Fibroblast of mammary gland (primary cell): ENCODE data around the gene EME2.
"Not testable (repeated sequence)": the region's sequence is repeated elsewhere in the genome, so short reads cannot be mapped to it uniquely, and the experiment has no call there.

Experiments
- DNase-seq: peaks from one replicate; pipeline ENCODE4 v3.0.0-alpha.2; 2010; ENCODE audit warnings: low read depth
- H3K4me3 ChIP-seq: 2 replicates; pipeline ENCODE4 v1.5.1; 2011; ENCODE audit warnings: low read depth, mild to moderate bottlenecking, low read length, moderate library complexity; ENCODE audit not compliant: control insufficient read depth
- TF ChIP-seq, protein P1 (sequence below): conservative IDR thresholded peaks from 2 replicates; pipeline ENCODE4 v1.5.1; 2011; ENCODE audit warnings: low read depth, low read length, inconsistent platforms; ENCODE audit not compliant: control insufficient read depth, insufficient read depth

The EME2 gene

DNA sequence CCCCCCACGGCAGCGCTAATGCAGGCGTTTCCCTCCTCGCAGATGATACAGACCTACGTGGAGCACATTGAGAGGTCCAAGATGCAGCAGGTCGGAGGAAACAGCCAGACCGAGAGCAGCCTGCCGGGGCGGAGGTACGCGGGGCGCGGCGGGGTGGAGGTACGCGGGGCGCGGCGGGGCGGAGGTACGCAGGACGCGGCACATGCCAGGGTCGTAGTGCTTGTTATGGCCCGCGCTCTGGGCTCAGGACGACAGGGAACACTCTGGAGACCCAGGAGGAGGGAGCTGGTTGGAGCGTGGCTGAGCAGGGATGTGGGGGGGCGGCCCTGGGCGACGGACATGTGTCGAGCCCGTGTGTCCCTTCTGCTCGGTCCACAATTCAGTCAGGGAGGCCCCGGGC is 43.2 kb upstream of the EME2 start:
- H3K4me3 ChIP-seq = no peak overlapping the region
- TF ChIP-seq, protein P1, sequence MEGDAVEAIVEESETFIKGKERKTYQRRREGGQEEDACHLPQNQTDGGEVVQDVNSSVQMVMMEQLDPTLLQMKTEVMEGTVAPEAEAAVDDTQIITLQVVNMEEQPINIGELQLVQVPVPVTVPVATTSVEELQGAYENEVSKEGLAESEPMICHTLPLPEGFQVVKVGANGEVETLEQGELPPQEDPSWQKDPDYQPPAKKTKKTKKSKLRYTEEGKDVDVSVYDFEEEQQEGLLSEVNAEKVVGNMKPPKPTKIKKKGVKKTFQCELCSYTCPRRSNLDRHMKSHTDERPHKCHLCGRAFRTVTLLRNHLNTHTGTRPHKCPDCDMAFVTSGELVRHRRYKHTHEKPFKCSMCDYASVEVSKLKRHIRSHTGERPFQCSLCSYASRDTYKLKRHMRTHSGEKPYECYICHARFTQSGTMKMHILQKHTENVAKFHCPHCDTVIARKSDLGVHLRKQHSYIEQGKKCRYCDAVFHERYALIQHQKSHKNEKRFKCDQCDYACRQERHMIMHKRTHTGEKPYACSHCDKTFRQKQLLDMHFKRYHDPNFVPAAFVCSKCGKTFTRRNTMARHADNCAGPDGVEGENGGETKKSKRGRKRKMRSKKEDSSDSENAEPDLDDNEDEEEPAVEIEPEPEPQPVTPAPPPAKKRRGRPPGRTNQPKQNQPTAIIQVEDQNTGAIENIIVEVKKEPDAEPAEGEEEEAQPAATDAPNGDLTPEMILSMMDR = no peak
- no peak for DNase-seq

DNA sequence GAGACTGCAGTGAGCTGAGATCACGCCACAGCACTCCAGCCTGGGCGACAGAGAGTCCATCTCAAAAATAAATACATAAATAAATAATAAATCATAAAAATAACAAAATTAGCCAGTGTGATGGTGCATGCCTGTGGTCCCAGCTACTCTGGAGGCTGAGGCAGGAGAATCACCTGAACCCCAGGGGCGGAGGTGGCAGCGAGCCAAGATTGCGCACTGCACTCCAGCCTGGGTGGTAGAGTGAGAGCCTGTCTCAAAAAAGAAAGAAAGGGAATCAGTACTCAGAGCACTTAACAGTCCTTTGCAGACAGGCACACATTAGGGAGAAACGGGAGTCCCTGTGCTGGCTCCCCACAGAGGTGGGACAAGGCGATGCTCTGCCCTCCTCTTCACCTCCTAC is 41.5 kb upstream of the EME2 start:
- no peak overlapping the region for H3K4me3 ChIP-seq
- DNase-seq = no peak
- TF ChIP-seq, protein P1 = no peak

DNA sequence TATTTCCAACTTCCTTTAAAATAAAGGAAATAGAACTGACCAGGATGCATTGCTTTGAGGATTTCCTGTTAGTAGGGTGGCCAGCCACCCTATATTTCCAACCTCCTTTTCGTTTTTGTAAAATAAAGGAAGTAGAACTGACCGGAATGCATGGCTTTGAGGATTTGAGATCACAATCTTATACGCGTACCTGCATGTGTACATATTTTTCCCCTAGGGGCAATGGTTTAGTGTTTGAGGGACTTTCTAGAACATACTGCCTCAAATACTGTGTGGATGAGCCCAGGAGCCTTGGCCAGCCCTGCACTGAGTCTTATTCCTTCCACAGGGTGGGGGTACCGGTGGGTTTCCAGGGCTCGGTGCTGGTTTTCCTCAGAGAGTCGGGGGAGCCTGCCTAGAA is 41.0 kb upstream of the EME2 start:
- H3K4me3 ChIP-seq = no peak overlapping the region
- TF ChIP-seq, protein P1 = no peak

DNA sequence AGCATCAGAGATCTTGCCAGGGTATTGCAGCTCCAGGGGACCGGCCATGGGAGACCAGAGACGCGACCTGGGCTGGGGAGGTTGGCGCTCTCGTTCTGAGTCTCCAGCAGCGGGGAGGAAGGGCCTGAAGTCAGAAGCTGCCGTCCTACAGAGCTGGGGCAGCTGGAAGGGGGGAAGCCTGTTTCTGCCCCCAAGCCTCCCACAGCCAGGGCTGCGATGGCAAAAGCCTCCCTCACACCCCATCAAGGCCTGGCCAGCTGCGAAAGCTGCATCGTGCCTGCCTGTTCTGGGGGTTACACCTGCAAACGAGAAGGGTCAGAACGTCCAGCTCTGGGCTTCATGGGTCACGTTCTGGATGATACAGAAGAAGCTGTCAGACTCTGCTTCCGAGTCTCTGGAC is 40.5 kb upstream of the EME2 start:
- TF ChIP-seq, protein P1 = no peak

More for the DNA sequence above, 41.0 kb upstream of the EME2 start:
- no peak for DNase-seq

DNA sequence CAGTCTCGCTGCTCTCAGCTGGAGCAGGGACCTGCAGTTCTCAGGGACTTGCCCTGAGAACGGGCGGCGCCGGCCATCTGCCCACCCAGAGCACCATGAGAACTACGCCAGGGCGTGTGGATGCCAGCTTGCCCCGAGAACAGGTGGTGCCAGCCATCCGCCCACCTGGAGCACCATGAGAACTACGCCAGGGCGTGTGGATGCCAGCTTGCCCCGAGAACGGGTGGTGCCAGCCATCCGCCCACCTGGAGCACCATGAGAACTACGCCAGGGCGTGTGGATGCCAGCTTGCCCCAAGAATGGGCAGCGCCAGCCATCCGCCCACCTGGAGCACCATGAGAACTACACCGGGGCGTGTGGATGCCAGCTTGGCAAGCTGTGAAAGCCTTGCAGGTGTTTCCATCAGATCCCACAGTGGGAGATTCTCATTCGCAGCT is 40.0 kb upstream of the EME2 start:
- DNase-seq, H3K4me3 ChIP-seq: not testable (repeated sequence)

More for the DNA sequence above, 40.5 kb upstream of the EME2 start:
- DNase-seq = no peak
- H3K4me3 ChIP-seq = no peak overlapping the region

DNA sequence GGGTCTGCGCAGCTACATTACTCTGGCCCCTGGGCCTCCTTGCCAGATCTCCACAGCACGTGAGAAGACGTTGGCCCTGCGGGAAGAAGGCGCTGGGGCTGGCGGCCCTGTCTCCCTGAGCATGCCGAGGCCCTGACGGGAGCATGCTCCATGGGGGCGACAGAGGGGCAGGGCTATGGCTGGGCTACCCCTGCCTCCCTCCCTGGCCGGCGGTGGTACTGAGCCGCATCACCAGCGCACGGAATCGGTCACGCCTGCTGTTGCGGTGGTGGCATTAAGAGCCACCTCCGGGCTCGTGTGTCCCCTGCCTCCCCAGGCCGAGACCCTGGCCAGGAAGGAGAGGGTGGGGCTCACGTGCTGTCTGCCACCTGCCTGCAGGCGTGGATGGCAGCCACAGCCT is 38.5 kb upstream of the EME2 start:
- TF ChIP-seq, protein P1 = no peak
- H3K4me3 ChIP-seq = no peak overlapping the region
- DNase-seq = no peak

DNA sequence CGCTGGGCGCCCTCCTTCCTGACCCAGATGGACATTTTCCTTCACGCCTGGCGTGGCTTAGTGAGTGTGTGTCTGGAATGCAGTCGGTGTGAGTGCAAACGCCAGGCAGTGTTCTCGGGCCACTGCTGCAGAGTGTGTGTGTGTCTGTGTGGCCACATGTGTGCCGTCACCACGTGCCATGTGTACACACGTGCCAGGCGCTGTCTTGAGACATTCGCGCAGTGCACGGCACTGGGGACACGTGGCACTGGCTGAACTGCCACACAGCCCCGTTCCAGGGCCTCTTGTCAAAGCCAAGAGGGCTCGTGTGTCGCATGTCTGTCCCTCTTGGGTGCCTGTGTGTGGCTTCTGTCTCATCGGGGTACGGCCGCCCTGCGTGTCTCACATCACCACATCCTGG is 37.8 kb upstream of the EME2 start:
- TF ChIP-seq, protein P1 = no peak
- H3K4me3 ChIP-seq = no peak overlapping the region
- DNase-seq = no peak
